AG04449 (cell line): ENCODE results near the gene PFDN4.

Source experiments
- CTCF ChIA-PET: fragments of 350-600 bp; formaldehyde crosslinking; extraction: SDS; loops from one replicate; lab custom pipeline; 2021; ENCODE audit warnings: antibody characterized with exemption; lab: Yijun Ruan, JAX
- POLR2A ChIA-PET: fragments of 400-600, 350-600 bp; formaldehyde crosslinking; extraction: SDS; loops from one replicate; lab custom pipeline; 2020; ENCODE audit warnings: antibody characterized with exemption, inconsistent platforms; lab: Yijun Ruan, JAX
- DNase-seq: peaks from one replicate; pipeline ENCODE4 v3.0.0-alpha.2; 2010; ENCODE audit warnings: low read depth, low spot score
- H3K4me3 ChIP-seq: 2 replicates; pipeline ENCODE4 v1.5.1; 2011; ENCODE audit warnings: low read depth, mild to moderate bottlenecking, control low read depth, low read length
- CTCF ChIP-seq: IDR thresholded peaks from one replicate; pipeline ENCODE4 v1.5.1; 2011; ENCODE audit warnings: mild to moderate bottlenecking, moderate library complexity, low read length, control low read depth, inconsistent platforms; ENCODE audit not compliant: insufficient read depth; ENCODE audit errors: missing control alignments

Gene PFDN4

GRCh38 chr20:54172856-54173652, 34.8 kb upstream of the PFDN4 start:
- POLR2A ChIA-PET: no interaction called here
- no peak for TF ChIP-seq CTCF
- CTCF ChIA-PET: interaction anchor here (1.4 kb wide), 1 partner anchor 27 kb away, joined by 6 read pairs; no protein-coding TSS in a partner anchor
- no peak for DNase-seq
- H3K4me3 ChIP-seq: no peak overlapping the region; the same call in 1 of the 2 replicates

GRCh38 chr20:54173653-54174456, 34.0 kb upstream of the PFDN4 start, which contains the start of gene CYP24A1:
TSS of gene CYP24A1 (minus strand) at chr20:54173986. CDS start at chr20:54173579, 407 bp downstream.
- ChIA-PET POLR2A (no interaction called here), CTCF (interaction anchor here (1.2 to 2.6 kb wide), 5 partner anchors 31 to 77 kb away, joined by 3 to 10 read pairs (median 7); partner anchors contain the start of gene PFDN4)
- TF ChIP-seq CTCF: no peak
- no peak for DNase-seq
- peak within 1 kb of the TSS; percentile 25 for H3K4me3 ChIP-seq

- no peak for DNase-seq
- ChIA-PET CTCF (interaction anchor here (0.8 to 2.6 kb wide), 8 partner anchors 16 to 78 kb away, joined by 3 to 15 read pairs (median 5); partner anchors contain the start of gene PFDN4), POLR2A (no interaction called here)
- TF ChIP-seq CTCF: no peak
- no peak overlapping the region for H3K4me3 ChIP-seq
Observed at GRCh38 chr20:54174457-54175175, 33.3 kb upstream of the PFDN4 start.

GRCh38 chr20:54176610-54177009, 31.3 kb upstream of the PFDN4 start:
- POLR2A ChIA-PET: no interaction called here

GRCh38 chr20:54177378-54177777, 30.5 kb upstream of the PFDN4 start:
- ChIA-PET CTCF (interaction anchor here (0.7 to 2.3 kb wide), 3 partner anchors 23 to 80 kb away, joined by 3 to 6 read pairs (median 4); no protein-coding TSS in a partner anchor), POLR2A (no interaction called here)
- no peak overlapping the region for H3K4me3 ChIP-seq

More at GRCh38 chr20:54176610-54177009, 31.3 kb upstream of the PFDN4 start:
- H3K4me3 ChIP-seq: no peak overlapping the region
- CTCF ChIA-PET: interaction anchor here (2.0 to 2.6 kb wide), 3 partner anchors 23 to 80 kb away, joined by 8 to 15 read pairs (median 10); partner anchors contain the start of gene PFDN4
- DNase-seq: no peak
- TF ChIP-seq CTCF: no peak

More at GRCh38 chr20:54177378-54177777, 30.5 kb upstream of the PFDN4 start:
- no peak for TF ChIP-seq CTCF
- no peak for DNase-seq
